Measurements from ENCODE around the gene NCOA7. TPM values are rescaled to one million over a fixed set of nuclear protein-coding genes. Genes with fewer than 3 reads are reported as not detected.

Gene NCOA7
- total RNA-seq, 1 experiment from 2014 or later, result 51.0 TPM

DNA sequence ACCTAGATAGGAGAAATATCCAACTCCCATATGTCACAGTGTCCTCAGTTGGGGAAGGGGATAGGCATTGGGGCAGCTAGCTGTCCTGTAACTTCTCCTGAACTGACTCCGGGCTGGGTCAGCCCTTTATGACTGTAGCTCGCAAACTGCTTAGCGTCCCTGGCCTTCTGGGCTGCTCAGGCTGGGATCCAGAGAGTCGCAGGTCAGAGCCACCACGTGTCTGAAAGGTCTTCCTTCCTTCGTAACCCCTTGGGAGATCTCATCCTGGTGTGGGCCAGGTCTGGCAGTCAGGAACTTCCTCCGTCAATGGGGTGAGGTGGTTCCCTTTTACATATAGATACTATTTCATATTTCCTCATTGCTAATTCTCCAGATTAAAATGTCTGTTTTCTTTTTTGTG is 137.0 kb downstream of the NCOA7 start:
- Histone ChIP-seq H3K4me3 (no peak overlapping the region), H3K9me2 (ENCODE audit: insufficient read depth) (no peaks in the 10 kb centered on the region), H3F3A (ENCODE audit: insufficient read depth, low read depth) (peaks cover 38% of the 10 kb centered on the region), H4K20me1 (ENCODE audit: insufficient read depth) (no peaks in the 10 kb centered on the region), H3K4me2 (no peak overlapping the region), H3K36me3 (ENCODE audit: low read depth) (peaks cover 65% of the 10 kb centered on the region), H3K4me1 (replicated peaks; ENCODE audit: insufficient read depth) (peaks cover 28% of the 10 kb centered on the region), H3K27me3 (ENCODE audit: insufficient read depth, low read depth) (no peaks in the 10 kb centered on the region), H3K79me2 (ENCODE audit: low read depth) (peaks cover 19% of the 10 kb centered on the region; the same call in 1 of the 2 replicates), H2AFZ (no peak overlapping the region), H3K27ac (no peak overlapping the region), H3K9me3 (ENCODE audit: insufficient read depth, low read depth) (no peaks in the 10 kb centered on the region)
- CTCF ChIA-PET, result no interaction called here
- POLR2A ChIA-PET (ENCODE audit: unreplicated experiment), result no interaction called here
- BruUV-seq (replicated peaks), result no TSS peak
- intact Hi-C loops (cut with micrococcal nuclease; ENCODE audit: unreplicated experiment), result no loop called here
- DNase-seq, result no peak
- no peak for TF ChIP-seq EZH2 (IDR thresholded peaks at IDR 0.05; ENCODE audit: low read depth)
- TF ChIP-seq, protein P1, sequence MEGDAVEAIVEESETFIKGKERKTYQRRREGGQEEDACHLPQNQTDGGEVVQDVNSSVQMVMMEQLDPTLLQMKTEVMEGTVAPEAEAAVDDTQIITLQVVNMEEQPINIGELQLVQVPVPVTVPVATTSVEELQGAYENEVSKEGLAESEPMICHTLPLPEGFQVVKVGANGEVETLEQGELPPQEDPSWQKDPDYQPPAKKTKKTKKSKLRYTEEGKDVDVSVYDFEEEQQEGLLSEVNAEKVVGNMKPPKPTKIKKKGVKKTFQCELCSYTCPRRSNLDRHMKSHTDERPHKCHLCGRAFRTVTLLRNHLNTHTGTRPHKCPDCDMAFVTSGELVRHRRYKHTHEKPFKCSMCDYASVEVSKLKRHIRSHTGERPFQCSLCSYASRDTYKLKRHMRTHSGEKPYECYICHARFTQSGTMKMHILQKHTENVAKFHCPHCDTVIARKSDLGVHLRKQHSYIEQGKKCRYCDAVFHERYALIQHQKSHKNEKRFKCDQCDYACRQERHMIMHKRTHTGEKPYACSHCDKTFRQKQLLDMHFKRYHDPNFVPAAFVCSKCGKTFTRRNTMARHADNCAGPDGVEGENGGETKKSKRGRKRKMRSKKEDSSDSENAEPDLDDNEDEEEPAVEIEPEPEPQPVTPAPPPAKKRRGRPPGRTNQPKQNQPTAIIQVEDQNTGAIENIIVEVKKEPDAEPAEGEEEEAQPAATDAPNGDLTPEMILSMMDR (conservative IDR thresholded peaks at IDR 0.05), result no peak

- Histone ChIP-seq H3K4me3 (no peak overlapping the region), H2AFZ (no peak overlapping the region), H3K9me3 (ENCODE audit: insufficient read depth, low read depth) (no peaks in the 10 kb centered on the region), H3K27me3 (ENCODE audit: insufficient read depth, low read depth) (no peaks in the 10 kb centered on the region), H3K4me1 (replicated peaks; ENCODE audit: insufficient read depth) (no peaks in the 10 kb centered on the region), H4K20me1 (ENCODE audit: insufficient read depth) (no peaks in the 10 kb centered on the region), H3K9me2 (ENCODE audit: insufficient read depth) (no peaks in the 10 kb centered on the region), H3F3A (ENCODE audit: insufficient read depth, low read depth) (peaks cover 26% of the 10 kb centered on the region; the same call in 1 of the 2 replicates), H3K79me2 (ENCODE audit: low read depth) (no peaks in the 10 kb centered on the region), H3K36me3 (ENCODE audit: low read depth) (peaks cover 37% of the 10 kb centered on the region), H3K27ac (no peak overlapping the region), H3K4me2 (no peak overlapping the region)
- no peak for TF ChIP-seq EZH2 (IDR thresholded peaks at IDR 0.05; ENCODE audit: low read depth)
- TF ChIP-seq, protein P1 (conservative IDR thresholded peaks at IDR 0.05), result no peak
- ChIA-PET POLR2A (ENCODE audit: unreplicated experiment) (no interaction called here), CTCF (no interaction called here)
- intact Hi-C loops (cut with micrococcal nuclease; ENCODE audit: unreplicated experiment), result no loop called here
- no TSS peak for BruUV-seq (replicated peaks)
- no peak for DNase-seq
These were observed 140.1 kb downstream of the NCOA7 start for GRCh38 chr6:125930765-125931418.

GRCh38 chr6:125931733-125932450 is 141.1 kb downstream of the NCOA7 start:
- no peak overlapping the region for H3K27ac ChIP-seq
- no peak for DNase-seq
- peaks cover 26% of the 10 kb centered on the region; the same call in 1 of the 2 replicates for H3F3A ChIP-seq (ENCODE audit: insufficient read depth, low read depth)
- H4K20me1 ChIP-seq (ENCODE audit: insufficient read depth), result no peaks in the 10 kb centered on the region
- H3K4me2 ChIP-seq, result no peak overlapping the region
- no TSS peak for BruUV-seq (replicated peaks)
- no peaks in the 10 kb centered on the region for H3K9me2 ChIP-seq (ENCODE audit: insufficient read depth)
- H3K4me3 ChIP-seq, result no peak overlapping the region
- no peak for TF ChIP-seq EZH2 (IDR thresholded peaks at IDR 0.05; ENCODE audit: low read depth)
- TF ChIP-seq, protein P1 (conservative IDR thresholded peaks at IDR 0.05), result no peak
- H2AFZ ChIP-seq, result no peak overlapping the region
- H3K79me2 ChIP-seq (ENCODE audit: low read depth), result no peaks in the 10 kb centered on the region
- POLR2A ChIA-PET (ENCODE audit: unreplicated experiment), result interaction anchor here (0.6 kb wide), 1 partner anchor 75 kb away, joined by 9 read pairs; no protein-coding TSS in a partner anchor
- intact Hi-C loops (cut with micrococcal nuclease; ENCODE audit: unreplicated experiment), result no loop called here
- H3K9me3 ChIP-seq (ENCODE audit: insufficient read depth, low read depth), result no peaks in the 10 kb centered on the region; the same call in 1 of the 2 replicates
- H3K27me3 ChIP-seq (ENCODE audit: insufficient read depth, low read depth), result no peaks in the 10 kb centered on the region
- CTCF ChIA-PET, result no interaction called here
- no peaks in the 10 kb centered on the region for H3K4me1 ChIP-seq (replicated peaks; ENCODE audit: insufficient read depth)
- peaks cover 29% of the 10 kb centered on the region for H3K36me3 ChIP-seq (ENCODE audit: low read depth)

All from PC-9 (cell line).